BLaER1 treated with 17β-estradiol and CSF1 and Interleukin-3, amounts not matched to agents 10 nM and 100 nM (cell line): Measurements from ENCODE around the gene FRY.

Experiments
- H3K27ac ChIP-seq, 11 experiments: shearing (Covaris generic); formaldehyde crosslinking; 2 replicates each; pipeline ENCODE4 v1.8.1; 2022
- H3K27me3 ChIP-seq, 11 experiments: shearing (Covaris generic); formaldehyde crosslinking; 2 replicates each; pipeline ENCODE4 v1.8.1; 2022
- H3K36me3 ChIP-seq, 11 experiments: shearing (Covaris generic); formaldehyde crosslinking; 2 replicates each; pipeline ENCODE4 v1.8.1; 2022
- H3K4me1 ChIP-seq, 10 experiments: shearing (Covaris generic); formaldehyde crosslinking; 2 replicates each; pipeline ENCODE4 v1.8.1; 2022
- H3K4me2 ChIP-seq, 11 experiments: shearing (Covaris generic); formaldehyde crosslinking; 2 replicates each; pipeline ENCODE4 v1.8.1; 2022
- H3K4me3 ChIP-seq, 10 experiments: shearing (Covaris generic); formaldehyde crosslinking; 2 replicates each; pipeline ENCODE4 v1.8.1; 2022
- H3K9ac ChIP-seq, 11 experiments: shearing (Covaris generic); formaldehyde crosslinking; 2 replicates each; pipeline ENCODE4 v1.8.1; 2022
- H3K9me3 ChIP-seq, 11 experiments: shearing (Covaris generic); formaldehyde crosslinking; replicated peaks in 1 of 11; 2 replicates each; pipeline ENCODE4 v1.8.1; 2022
- H4K20me1 ChIP-seq, 11 experiments: shearing (Covaris generic); formaldehyde crosslinking; 2 replicates each; pipeline ENCODE4 v1.8.1; 2022
- Cebpa-rat ChIP-seq, 11 experiments: shearing (Covaris generic); IDR thresholded peaks; 2 replicates each; pipeline ENCODE4 v1.8.1; 2022

FRY gene

DNA sequence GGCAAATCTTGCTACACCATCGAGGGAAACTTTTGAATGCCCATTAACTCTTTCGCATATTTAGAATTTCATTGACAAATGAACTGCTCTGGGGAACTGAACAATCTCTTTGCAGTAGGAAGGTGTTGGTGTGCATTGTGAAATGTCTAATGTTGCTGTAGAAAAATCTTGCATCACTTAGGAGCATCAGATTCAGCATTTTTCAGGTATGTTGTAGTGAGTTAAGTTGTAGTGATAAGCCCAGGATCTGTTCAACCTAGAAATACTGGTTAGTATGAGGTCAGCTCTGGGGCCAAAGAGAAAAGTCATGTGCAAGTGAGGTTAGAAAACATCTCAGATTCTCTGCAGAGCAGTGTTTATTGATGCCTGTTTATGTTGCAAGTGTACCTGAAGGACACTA lies 4.1 kb downstream of the FRY start:
- no peaks in the 10 kb centered on the region for H3K9me3 ChIP-seq
- peak overlapping the region in 1 of 11 experiments; percentile 49; a peak in 1 of 22 replicates for H3K4me2 ChIP-seq
- peaks cover 0 to 11% (median 0%) of the 10 kb centered on the region in 11 experiments; a peak in 3 of 22 replicates for H4K20me1 ChIP-seq
- H3K4me3 ChIP-seq, result no peak overlapping the region
- peaks cover 0 to 30% (median 10%) of the 10 kb centered on the region in 10 experiments; a peak in 15 of 20 replicates for H3K4me1 ChIP-seq
- no peak for TF ChIP-seq Cebpa-rat (IDR thresholded peaks at IDR 0.05)
- H3K36me3 ChIP-seq, result no peaks in the 10 kb centered on the region
- peaks cover 24 to 36% (median 30%) of the 10 kb centered on the region in 11 experiments for H3K27me3 ChIP-seq
- H3K9ac ChIP-seq, result no peak overlapping the region
- no peak overlapping the region for H3K27ac ChIP-seq

DNA sequence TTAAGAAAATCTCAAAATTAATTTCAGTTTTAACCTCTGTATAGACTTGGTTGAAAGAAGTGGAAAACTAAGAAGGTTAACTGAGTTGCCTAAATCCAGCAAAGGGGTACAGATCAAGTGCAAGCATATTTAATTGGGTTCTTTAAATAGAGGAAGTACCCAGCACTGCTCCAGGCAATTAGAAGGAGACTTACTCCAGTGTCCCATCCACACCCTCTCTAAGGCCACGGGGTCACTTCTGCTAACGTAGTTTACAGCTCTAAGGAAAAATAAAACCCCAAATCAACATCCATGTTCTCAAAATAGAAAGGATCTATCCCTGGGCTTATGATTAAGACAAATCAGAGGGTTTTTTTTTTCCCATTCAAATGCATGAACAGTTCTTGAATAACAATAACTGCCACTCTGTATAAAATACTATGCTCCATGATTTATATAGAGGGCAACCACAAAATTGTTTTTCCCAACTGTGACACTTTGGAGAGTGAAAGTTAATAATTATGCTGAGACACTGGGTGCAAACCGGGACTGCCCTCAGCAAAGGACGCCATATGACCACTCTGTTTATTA lies 4.6 kb downstream of the FRY start:
- TF ChIP-seq Cebpa-rat (IDR thresholded peaks at IDR 0.05), result no peak
- Histone ChIP-seq H3K4me2 (peak overlapping the region in 3 of 11 experiments; percentile 15 to 49 (median 27); a peak in 3 of 22 replicates), H3K36me3 (no peaks in the 10 kb centered on the region), H3K4me1 (peaks cover 0 to 29% (median 6%) of the 10 kb centered on the region in 10 experiments; a peak in 15 of 20 replicates), H3K4me3 (no peak overlapping the region), H3K9ac (no peak overlapping the region), H4K20me1 (peaks cover 0 to 6% (median 0%) of the 10 kb centered on the region in 11 experiments; a peak in 3 of 22 replicates), H3K27ac (no peak overlapping the region), H3K27me3 (peaks cover 19 to 31% (median 25%) of the 10 kb centered on the region in 11 experiments), H3K9me3 (no peaks in the 10 kb centered on the region)

DNA sequence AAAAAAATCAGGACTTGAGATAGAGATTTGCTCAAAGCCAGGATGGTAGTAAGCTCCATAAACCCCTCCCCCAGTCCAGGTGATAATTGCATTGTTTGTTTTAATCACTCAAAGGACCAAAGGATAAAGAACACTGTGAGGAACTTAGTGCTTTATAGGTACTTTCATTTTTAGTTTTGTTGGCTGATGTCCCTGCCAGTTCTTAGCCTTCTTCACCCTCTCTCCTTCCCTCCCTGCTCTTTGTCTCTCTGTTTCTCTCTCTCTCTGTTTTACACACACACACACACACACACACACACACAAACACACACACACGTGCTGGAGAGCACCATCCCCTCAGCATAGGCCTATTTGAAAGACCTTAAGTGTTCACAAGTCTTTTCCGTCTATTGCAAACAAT lies 5.2 kb downstream of the FRY start:
- Histone ChIP-seq H3K27me3 (peaks cover 13 to 26% (median 19%) of the 10 kb centered on the region in 11 experiments), H3K9ac (no peak overlapping the region), H3K4me1 (peaks cover 0 to 26% (median under 1%) of the 10 kb centered on the region in 10 experiments; a peak in 8 of 20 replicates), H3K4me2 (peak overlapping the region in 3 of 11 experiments; percentile 15 to 49 (median 27); a peak in 3 of 22 replicates), H3K9me3 (no peaks in the 10 kb centered on the region), H3K36me3 (no peaks in the 10 kb centered on the region), H3K27ac (no peak overlapping the region), H3K4me3 (no peak overlapping the region), H4K20me1 (0 out of 22 replicates have a peak, but pooled peaks cover 0 to under 1% (median 0%) of the 10 kb centered on the region in 11 experiments)
- TF ChIP-seq Cebpa-rat (IDR thresholded peaks at IDR 0.05), result no peak

DNA sequence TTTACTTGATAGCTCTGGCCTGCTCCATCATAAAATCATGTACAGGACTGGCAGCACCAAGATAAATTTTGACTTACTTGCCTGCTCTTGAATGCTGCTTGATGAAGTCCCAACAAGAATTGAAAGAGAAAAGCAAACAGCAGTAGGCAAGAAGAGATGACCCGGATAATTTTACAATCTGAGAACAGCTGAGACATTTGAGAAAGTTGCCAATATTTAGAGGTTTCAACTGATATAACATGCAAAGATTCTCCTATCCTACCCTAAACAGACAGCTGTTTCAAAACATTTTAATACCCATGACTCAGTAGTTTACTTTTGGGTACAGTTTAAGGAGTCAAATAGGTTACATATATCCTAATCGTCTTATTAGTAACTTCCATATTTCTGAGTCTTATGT lies 5.9 kb downstream of the FRY start:
- H3K4me2 ChIP-seq, result no peak overlapping the region
- H3K27ac ChIP-seq, result no peak overlapping the region
- H3K36me3 ChIP-seq, result no peaks in the 10 kb centered on the region
- H4K20me1 ChIP-seq, result no peaks in the 10 kb centered on the region
- H3K4me3 ChIP-seq, result no peak overlapping the region
- no peak for TF ChIP-seq Cebpa-rat (IDR thresholded peaks at IDR 0.05)
- H3K4me1 ChIP-seq, result peaks cover 0 to 24% (median 0%) of the 10 kb centered on the region in 10 experiments; a peak in 7 of 20 replicates
- no peak overlapping the region for H3K9ac ChIP-seq
- H3K9me3 ChIP-seq, result no peaks in the 10 kb centered on the region
- peaks cover 6 to 19% (median 12%) of the 10 kb centered on the region in 11 experiments for H3K27me3 ChIP-seq

DNA sequence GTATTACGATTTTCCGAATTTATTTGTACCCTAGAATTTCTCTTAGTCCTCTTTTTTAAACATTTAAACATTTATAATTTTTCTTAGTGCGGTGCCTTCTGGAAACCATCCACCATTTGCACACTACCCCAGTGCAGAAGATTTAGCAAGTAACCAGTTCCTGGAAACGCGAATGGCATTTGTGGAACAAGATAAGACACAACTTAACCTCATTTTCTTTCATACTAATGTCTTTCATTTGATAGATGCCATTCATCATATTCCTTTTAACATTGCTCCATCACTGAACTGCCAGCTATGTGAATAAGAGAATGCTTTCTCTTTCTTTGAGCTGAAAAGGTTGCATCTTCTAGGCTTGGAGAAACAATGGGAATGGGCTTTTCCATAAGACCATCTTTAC lies 6.8 kb downstream of the FRY start:
- H3K4me2 ChIP-seq, result no peak overlapping the region
- H3K9me3 ChIP-seq, result no peaks in the 10 kb centered on the region
- peaks cover 0 to 10% (median 4%) of the 10 kb centered on the region in 11 experiments; a peak in 12 of 22 replicates for H3K27me3 ChIP-seq
- no peaks in the 10 kb centered on the region for H4K20me1 ChIP-seq
- H3K9ac ChIP-seq, result no peak overlapping the region
- TF ChIP-seq Cebpa-rat (IDR thresholded peaks at IDR 0.05), result no peak
- H3K4me1 ChIP-seq, result peaks cover 0 to 24% (median 0%) of the 10 kb centered on the region in 10 experiments; a peak in 7 of 20 replicates
- H3K36me3 ChIP-seq, result no peaks in the 10 kb centered on the region
- H3K4me3 ChIP-seq, result no peak overlapping the region
- no peak overlapping the region for H3K27ac ChIP-seq

DNA sequence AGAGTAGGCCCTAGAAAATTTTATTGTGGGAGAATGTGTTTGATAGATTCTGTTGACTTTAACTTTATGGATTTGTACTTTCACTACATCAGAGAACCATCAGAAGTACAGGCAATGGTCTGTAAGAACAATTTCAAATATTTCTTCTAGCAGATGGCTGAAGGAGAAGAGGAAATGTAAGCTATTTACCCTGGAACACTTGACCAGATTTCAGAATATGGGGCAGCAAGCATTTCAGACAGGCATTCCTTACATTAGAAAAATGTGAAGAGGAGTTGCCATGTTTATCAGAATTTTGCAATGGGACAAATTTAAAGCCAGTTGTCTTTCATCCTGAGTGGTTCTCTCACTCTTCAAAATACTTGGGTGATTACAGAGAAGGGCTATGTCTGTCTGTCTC lies 7.5 kb downstream of the FRY start:
- no peak overlapping the region for H3K9ac ChIP-seq
- no peak for TF ChIP-seq Cebpa-rat (IDR thresholded peaks at IDR 0.05)
- peaks cover 0 to 18% (median 0%) of the 10 kb centered on the region in 10 experiments; a peak in 6 of 20 replicates for H3K4me1 ChIP-seq
- no peaks in the 10 kb centered on the region for H3K9me3 ChIP-seq
- 0 out of 22 replicates have a peak, but pooled peaks cover 0 to 4% (median 0%) of the 10 kb centered on the region in 11 experiments for H3K27me3 ChIP-seq
- H3K36me3 ChIP-seq, result no peaks in the 10 kb centered on the region
- H3K4me3 ChIP-seq, result no peak overlapping the region
- no peaks in the 10 kb centered on the region for H4K20me1 ChIP-seq
- no peak overlapping the region for H3K4me2 ChIP-seq
- H3K27ac ChIP-seq, result no peak overlapping the region

DNA sequence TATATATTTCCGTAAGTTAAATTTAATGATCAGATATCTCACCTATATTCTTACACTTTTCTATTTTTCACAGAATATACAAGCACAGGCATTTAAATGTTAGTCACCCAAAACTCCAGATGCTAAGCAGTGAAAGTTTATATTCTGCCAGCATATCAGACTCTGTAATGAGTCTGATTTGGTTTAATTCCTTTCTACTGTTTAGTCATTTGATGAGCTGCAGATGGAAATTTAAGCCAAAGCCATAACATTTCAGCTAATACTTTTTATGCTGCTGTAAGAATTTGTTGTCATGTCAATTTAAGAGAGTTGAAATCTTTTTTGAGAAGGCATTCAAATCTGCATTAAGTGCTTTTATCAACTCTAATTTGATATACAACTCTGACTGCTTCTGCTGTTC lies 8.0 kb downstream of the FRY start:
- no peak for TF ChIP-seq Cebpa-rat (IDR thresholded peaks at IDR 0.05)
- H4K20me1 ChIP-seq, result no peaks in the 10 kb centered on the region
- H3K4me3 ChIP-seq, result no peak overlapping the region
- H3K27me3 ChIP-seq, result 0 out of 22 replicates have a peak, but pooled peaks cover 0 to under 1% (median 0%) of the 10 kb centered on the region in 11 experiments
- H3K4me2 ChIP-seq, result no peak overlapping the region
- no peaks in the 10 kb centered on the region for H3K9me3 ChIP-seq
- no peak overlapping the region for H3K9ac ChIP-seq
- H3K4me1 ChIP-seq, result peaks cover 0 to 17% (median 0%) of the 10 kb centered on the region in 10 experiments; a peak in 6 of 20 replicates
- H3K36me3 ChIP-seq, result no peaks in the 10 kb centered on the region
- H3K27ac ChIP-seq, result no peak overlapping the region

DNA sequence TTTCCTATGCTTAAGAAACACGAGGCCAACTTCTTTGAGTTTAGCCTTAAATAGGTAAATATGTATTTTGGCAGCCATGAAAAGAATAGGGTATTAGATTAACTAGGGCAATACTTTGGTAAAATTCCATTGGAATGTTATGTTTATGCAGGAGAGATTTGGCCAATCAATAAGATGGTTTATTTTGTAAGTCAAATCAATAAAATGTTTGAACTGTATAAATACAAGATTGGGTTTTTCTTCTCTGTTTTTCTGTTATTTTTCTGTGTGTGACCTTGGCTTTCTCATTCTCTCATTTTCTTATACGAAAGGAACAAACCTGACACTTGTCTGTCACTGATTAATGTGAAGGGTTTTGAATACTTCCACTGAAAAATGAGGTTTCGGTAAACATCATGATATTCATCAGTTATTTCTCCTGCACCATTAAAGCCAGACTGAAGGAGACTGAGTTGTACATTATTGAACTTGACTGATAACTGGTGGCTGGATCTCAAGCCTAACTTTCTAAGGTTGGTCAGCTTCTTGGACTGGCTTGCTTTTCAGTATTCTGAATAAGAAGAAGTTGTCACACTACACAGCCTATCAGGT lies 8.6 kb downstream of the FRY start:
- H3K9ac ChIP-seq, result no peak overlapping the region
- no peaks in the 10 kb centered on the region for H3K9me3 ChIP-seq
- no peak for TF ChIP-seq Cebpa-rat (IDR thresholded peaks at IDR 0.05)
- no peak overlapping the region for H3K4me3 ChIP-seq
- H4K20me1 ChIP-seq, result no peaks in the 10 kb centered on the region
- H3K4me1 ChIP-seq, result peaks cover 0 to 17% (median 0%) of the 10 kb centered on the region in 10 experiments; a peak in 6 of 20 replicates
- H3K36me3 ChIP-seq, result no peaks in the 10 kb centered on the region
- H3K4me2 ChIP-seq, result no peak overlapping the region
- H3K27me3 ChIP-seq, result no peaks in the 10 kb centered on the region
- H3K27ac ChIP-seq, result no peak overlapping the region

DNA sequence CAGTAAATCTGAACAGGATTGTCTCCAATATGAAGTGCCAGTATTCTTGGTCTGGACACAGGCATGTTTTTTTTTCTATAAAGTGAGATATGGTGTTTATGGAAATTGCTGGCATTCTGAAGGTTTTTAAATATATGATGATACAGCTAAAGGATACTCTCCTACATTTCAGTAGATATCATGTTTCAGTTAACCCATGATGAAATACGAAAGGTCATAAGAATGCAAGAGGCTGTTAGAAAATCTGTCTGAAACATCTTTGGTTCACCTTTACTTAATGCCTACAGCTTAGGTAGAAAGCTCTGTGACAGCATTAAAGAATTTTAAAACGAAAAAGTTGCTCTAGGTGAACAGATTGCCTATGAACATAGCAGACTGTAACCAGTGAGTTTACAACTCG lies 9.1 kb downstream of the FRY start:
- Histone ChIP-seq H3K9me3 (no peaks in the 10 kb centered on the region), H3K4me3 (no peak overlapping the region), H3K4me2 (no peak overlapping the region), H3K27me3 (no peaks in the 10 kb centered on the region), H3K27ac (no peak overlapping the region), H3K36me3 (no peaks in the 10 kb centered on the region), H3K9ac (no peak overlapping the region), H4K20me1 (no peaks in the 10 kb centered on the region), H3K4me1 (peaks cover 0 to 19% (median under 1%) of the 10 kb centered on the region in 10 experiments; a peak in 9 of 20 replicates)
- no peak for TF ChIP-seq Cebpa-rat (IDR thresholded peaks at IDR 0.05)
